A673 (cell line): ENCODE data around the gene MLST8.

ENCODE experiments used
- EZH2 ChIP-seq: fragments of 200-600 bp; sonication (generic); IDR thresholded peaks from 2 replicates; pipeline ENCODE4 v1.6.1; 2017; ENCODE audit warnings: borderline replicate concordance, low read depth, mild to moderate bottlenecking, mixed read lengths, antibody characterized with exemption, low read length; ENCODE audit not compliant: poor library complexity, severe bottlenecking
- TF ChIP-seq, protein P1 (sequence below): fragments of 300-800, 200-600 bp; sonication (generic); conservative IDR thresholded peaks from 2 replicates; pipeline ENCODE4 v1.5.1; 2017; ENCODE audit warnings: low read depth, mild to moderate bottlenecking, antibody characterized with exemption, low read length, moderate library complexity, mixed read lengths

DNA sequence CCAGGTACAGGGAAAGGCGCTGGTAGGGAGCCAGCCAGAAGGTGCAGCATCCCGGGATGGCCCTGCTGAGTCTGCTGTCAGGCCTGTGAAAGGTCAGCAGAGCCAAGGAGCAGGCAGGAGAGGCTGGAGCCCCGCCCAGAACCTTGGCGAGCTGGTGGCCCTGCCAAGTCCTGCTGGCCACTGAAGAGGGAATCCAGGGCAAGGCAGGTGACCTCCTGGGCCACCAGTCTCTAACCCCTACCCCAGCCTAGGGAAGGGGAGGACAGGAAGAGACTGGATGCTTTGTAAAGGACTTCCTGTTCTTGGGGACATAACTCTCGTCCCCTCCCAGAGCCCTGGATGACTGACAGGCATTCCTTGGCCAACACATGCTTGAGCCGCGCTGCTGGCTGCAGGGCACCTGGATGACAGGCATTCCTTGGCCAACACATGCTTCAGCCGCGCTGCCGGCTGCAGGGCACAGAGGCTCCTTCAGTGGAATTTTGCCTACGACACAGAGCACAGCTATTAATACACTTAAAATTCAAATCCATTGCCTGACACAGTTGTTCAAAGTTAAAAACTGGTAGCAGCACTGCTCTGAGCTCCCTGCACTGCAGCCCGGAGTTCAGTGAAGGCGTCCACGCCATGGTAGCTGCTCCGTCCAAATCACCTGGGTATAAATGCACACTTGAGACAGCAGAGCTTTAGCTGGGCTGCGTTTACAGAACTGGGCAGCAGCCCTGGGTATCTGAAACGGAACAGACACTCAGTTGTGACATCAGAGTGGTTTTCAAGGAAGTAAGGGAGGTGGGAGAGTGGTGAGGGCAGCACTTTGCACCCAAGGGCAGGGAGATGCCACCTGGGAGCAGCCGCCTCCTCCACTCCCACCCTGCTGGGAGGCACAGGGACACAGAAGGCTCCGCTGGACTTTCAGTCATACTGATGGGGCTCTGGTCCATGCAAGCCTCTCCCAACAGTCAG, 7.4 kb downstream of the MLST8 start:
- TF ChIP-seq, protein P1, sequence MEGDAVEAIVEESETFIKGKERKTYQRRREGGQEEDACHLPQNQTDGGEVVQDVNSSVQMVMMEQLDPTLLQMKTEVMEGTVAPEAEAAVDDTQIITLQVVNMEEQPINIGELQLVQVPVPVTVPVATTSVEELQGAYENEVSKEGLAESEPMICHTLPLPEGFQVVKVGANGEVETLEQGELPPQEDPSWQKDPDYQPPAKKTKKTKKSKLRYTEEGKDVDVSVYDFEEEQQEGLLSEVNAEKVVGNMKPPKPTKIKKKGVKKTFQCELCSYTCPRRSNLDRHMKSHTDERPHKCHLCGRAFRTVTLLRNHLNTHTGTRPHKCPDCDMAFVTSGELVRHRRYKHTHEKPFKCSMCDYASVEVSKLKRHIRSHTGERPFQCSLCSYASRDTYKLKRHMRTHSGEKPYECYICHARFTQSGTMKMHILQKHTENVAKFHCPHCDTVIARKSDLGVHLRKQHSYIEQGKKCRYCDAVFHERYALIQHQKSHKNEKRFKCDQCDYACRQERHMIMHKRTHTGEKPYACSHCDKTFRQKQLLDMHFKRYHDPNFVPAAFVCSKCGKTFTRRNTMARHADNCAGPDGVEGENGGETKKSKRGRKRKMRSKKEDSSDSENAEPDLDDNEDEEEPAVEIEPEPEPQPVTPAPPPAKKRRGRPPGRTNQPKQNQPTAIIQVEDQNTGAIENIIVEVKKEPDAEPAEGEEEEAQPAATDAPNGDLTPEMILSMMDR = no peak
- TF ChIP-seq EZH2 = no peak
